ENCODE results near the gene CDK2AP2. TPM values are rescaled to one million over a fixed set of nuclear protein-coding genes. Genes with fewer than 3 reads are reported as not detected.

CDK2AP2 gene
- total and polyA plus RNA-seq, 9 of the 15 experiments (the other 6 are each of a cell fraction or from before 2014, with no cell fraction given), result 4.4 to 47.4 (median 21.7) TPM

DNA sequence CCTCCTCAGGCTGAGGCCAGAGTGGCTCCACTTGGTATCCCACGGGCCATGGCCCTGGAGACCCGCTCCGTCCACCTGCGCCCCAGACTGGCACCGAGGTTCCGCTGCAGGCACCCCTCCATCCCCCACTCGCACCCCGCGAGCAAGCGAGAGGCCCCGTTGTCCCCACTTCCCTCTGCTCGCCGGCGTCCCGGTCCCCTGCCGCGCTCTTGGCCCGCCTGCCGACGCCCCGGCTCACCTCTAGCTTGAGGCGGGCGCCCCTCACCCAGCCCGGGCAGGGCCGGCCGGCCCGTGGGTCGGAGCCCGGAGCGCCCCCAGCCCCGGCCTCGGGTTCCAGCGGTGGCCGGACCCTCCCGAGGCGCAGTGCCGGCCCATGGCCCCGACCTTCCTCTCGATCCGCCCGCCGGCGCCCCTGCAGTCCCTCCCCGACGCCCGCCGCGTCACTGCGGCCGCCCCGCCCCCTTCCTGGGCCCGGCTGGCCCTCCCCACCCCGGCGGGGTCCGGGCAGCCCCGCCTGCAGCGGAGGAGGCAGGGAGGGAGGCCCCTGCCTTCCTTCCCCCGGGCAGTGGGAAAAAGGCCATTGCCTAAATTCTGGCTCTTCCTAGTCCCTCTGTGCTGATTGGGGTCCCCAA, 2.9 kb downstream of the CDK2AP2 start, which contains the start of gene PITPNM1 (continued):
- TF ChIP-seq, protein P1, sequence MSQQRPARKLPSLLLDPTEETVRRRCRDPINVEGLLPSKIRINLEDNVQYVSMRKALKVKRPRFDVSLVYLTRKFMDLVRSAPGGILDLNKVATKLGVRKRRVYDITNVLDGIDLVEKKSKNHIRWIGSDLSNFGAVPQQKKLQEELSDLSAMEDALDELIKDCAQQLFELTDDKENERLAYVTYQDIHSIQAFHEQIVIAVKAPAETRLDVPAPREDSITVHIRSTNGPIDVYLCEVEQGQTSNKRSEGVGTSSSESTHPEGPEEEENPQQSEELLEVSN (IDR thresholded peaks at IDR 0.05; ENCODE audit: borderline replicate concordance in 1 of 2, extremely low read depth in 1 of 2, insufficient read depth in 1 of 2, insufficient read length in 1 of 2, low read depth in 1 of 2, low read length in 1 of 2, poor library complexity in 1 of 2, severe bottlenecking in 1 of 2), result peak; percentile 24 to 71
- TF ChIP-seq MAZ (CRISPR knock-in tag; conservative IDR thresholded peaks at IDR 0.05 in 1 of 2, IDR thresholded peaks at IDR 0.05 in 1 of 2) (peak; percentile 38 to 61; a peak in 2 of 4 replicates), CXXC5 (CRISPR knock-in tag; IDR thresholded peaks at IDR 0.05) (peak; percentile 54; the same call in 1 of the 2 replicates), PHF8 (IDR thresholded peaks at IDR 0.05; ENCODE audit: borderline replicate concordance, low read length) (peak; percentile 63; the same call in 1 of the 2 replicates), NR3C1 (CRISPR knock-in tag; IDR thresholded peaks at IDR 0.05) (peak; percentile 22; the same call in 1 of the 2 replicates), ZNF12 (CRISPR knock-in tag; IDR thresholded peaks at IDR 0.05) (0 out of 2 replicates have a peak, but pooled peaks have one; percentile 56), SIN3A (IDR thresholded peaks at IDR 0.05; ENCODE audit: borderline replicate concordance in 2 of 2, control insufficient read depth in 1 of 2, low read depth in 2 of 2, low read length in 2 of 2) (peak in 1 of 2 experiments; percentile 44; a peak in 1 of 4 replicates), ZBTB2 (IDR thresholded peaks at IDR 0.05) (0 out of 2 replicates have a peak, but pooled peaks have one; percentile 5), SAP30 (IDR thresholded peaks at IDR 0.05; ENCODE audit: borderline replicate concordance, insufficient read depth, low read depth, low read length, poor library complexity, severe bottlenecking) (peak; percentile 75), SMARCC2 (IDR thresholded peaks at IDR 0.05; ENCODE audit: low read depth) (no peak), ZC3H4 (CRISPR knock-in tag; IDR thresholded peaks at IDR 0.05; ENCODE audit: borderline replicate concordance) (0 out of 2 replicates have a peak, but pooled peaks have one; percentile 4), ZZZ3 (IDR thresholded peaks at IDR 0.05) (no peak)
- TF ChIP-seq, protein P2, sequence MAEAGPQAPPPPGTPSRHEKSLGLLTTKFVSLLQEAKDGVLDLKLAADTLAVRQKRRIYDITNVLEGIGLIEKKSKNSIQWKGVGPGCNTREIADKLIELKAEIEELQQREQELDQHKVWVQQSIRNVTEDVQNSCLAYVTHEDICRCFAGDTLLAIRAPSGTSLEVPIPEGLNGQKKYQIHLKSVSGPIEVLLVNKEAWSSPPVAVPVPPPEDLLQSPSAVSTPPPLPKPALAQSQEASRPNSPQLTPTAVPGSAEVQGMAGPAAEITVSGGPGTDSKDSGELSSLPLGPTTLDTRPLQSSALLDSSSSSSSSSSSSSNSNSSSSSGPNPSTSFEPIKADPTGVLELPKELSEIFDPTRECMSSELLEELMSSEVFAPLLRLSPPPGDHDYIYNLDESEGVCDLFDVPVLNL (CRISPR knock-in tag; IDR thresholded peaks at IDR 0.05; ENCODE audit: low read depth), result no peak
- TF ChIP-seq, protein P3, sequence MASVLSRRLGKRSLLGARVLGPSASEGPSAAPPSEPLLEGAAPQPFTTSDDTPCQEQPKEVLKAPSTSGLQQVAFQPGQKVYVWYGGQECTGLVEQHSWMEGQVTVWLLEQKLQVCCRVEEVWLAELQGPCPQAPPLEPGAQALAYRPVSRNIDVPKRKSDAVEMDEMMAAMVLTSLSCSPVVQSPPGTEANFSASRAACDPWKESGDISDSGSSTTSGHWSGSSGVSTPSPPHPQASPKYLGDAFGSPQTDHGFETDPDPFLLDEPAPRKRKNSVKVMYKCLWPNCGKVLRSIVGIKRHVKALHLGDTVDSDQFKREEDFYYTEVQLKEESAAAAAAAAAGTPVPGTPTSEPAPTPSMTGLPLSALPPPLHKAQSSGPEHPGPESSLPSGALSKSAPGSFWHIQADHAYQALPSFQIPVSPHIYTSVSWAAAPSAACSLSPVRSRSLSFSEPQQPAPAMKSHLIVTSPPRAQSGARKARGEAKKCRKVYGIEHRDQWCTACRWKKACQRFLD (CRISPR knock-in tag; IDR thresholded peaks at IDR 0.05), result 0 out of 2 replicates have a peak, but pooled peaks have one; percentile 55
- TF ChIP-seq, protein P4, sequence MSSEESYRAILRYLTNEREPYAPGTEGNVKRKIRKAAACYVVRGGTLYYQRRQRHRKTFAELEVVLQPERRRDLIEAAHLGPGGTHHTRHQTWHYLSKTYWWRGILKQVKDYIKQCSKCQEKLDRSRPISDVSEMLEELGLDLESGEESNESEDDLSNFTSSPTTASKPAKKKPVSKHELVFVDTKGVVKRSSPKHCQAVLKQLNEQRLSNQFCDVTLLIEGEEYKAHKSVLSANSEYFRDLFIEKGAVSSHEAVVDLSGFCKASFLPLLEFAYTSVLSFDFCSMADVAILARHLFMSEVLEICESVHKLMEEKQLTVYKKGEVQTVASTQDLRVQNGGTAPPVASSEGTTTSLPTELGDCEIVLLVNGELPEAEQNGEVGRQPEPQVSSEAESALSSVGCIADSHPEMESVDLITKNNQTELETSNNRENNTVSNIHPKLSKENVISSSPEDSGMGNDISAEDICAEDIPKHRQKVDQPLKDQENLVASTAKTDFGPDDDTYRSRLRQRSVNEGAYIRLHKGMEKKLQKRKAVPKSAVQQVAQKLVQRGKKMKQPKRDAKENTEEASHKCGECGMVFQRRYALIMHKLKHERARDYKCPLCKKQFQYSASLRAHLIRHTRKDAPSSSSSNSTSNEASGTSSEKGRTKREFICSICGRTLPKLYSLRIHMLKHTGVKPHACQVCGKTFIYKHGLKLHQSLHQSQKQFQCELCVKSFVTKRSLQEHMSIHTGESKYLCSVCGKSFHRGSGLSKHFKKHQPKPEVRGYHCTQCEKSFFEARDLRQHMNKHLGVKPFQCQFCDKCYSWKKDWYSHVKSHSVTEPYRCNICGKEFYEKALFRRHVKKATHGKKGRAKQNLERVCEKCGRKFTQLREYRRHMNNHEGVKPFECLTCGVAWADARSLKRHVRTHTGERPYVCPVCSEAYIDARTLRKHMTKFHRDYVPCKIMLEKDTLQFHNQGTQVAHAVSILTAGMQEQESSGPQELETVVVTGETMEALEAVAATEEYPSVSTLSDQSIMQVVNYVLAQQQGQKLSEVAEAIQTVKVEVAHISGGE (CRISPR knock-in tag; IDR thresholded peaks at IDR 0.05), result peak in 1 of 3 experiments; percentile 72; a peak in 2 of 6 replicates
